Activated CD4-positive, alpha-beta memory T cell treated with anti-CD3 and anti-CD28 coated beads, Interleukin-2, amount 10 ng/mL, durations not matched to agents 7 days and 5 days (primary cell): ENCODE measurements around the gene PRDM16. TPM values are rescaled to one million over a fixed set of nuclear protein-coding genes. Genes with fewer than 3 reads are reported as not detected.

Experiments
- CTCF ChIA-PET: fragments of 350-600 bp; sonication (Branson Sonifier 250); formaldehyde crosslinking; loops from one replicate; lab custom pipeline; 2021; ENCODE audit warnings: antibody characterized with exemption, inconsistent platforms; lab: Charles Lee
- POLR2A ChIA-PET: fragments of 350-600 bp; sonication (Branson Sonifier 250); formaldehyde crosslinking; loops from one replicate; lab custom pipeline; 2021; ENCODE audit warnings: antibody characterized with exemption; lab: Charles Lee
- DNase-seq: peaks from one replicate; pipeline ENCODE4 v3.0.0-alpha.2; 2020
- H3K27ac Mint-ChIP-seq: one replicate; pipeline ENCODE4 v1.8.0; 2021; ENCODE audit warnings: mild to moderate bottlenecking, mixed read lengths
- H3K27me3 Mint-ChIP-seq: one replicate; pipeline ENCODE4 v1.8.0; 2021; ENCODE audit warnings: mixed read lengths
- H3K36me3 Mint-ChIP-seq: one replicate; pipeline ENCODE4 v1.8.0; 2021; ENCODE audit warnings: low read depth, mixed read lengths
- H3K4me1 Mint-ChIP-seq: one replicate; pipeline ENCODE4 v1.8.0; 2021; ENCODE audit warnings: mixed read lengths
- H3K4me3 Mint-ChIP-seq: one replicate; pipeline ENCODE4 v1.8.0; 2021; ENCODE audit warnings: mild to moderate bottlenecking, mixed read lengths
- H3K9me3 Mint-ChIP-seq: one replicate; pipeline ENCODE4 v1.8.0; 2021; ENCODE audit warnings: mixed read lengths
- total RNA-seq, 2 experiments: library from RNA; stranded (reverse); gene quantifications; one replicate each; pipeline ENCODE4 v1.2.3, GENCODE V29; 2021

Gene PRDM16
- total RNA-seq, 2 experiments from 2014 or later, result 0.03 to 0.20 TPM

DNA sequence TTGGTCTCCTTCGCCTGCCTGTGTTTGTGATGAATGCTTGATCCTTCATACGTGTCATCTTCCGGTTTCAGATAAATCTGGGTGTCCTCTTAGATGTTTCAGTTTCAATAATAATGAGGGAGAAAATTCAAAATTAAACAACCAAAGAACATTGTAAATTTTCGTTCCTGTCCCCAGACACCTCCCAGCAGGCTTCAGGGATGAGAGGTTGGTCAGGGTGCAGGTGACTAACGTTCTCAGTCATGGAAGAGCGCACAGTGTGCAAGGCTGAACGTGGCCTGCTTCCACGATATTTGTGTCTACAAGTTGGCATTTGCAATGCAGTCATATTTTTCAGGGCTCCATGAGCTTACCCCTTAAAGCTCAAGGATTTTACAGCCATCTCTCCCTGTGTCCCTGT is 238.4 kb downstream of the PRDM16 start:
- Mint-ChIP-seq H3K36me3 (no peaks in the 10 kb centered on the region), H3K27ac (no peak overlapping the region), H3K4me3 (no peak overlapping the region), H3K4me1 (no peaks in the 10 kb centered on the region), H3K9me3 (no peaks in the 10 kb centered on the region), H3K27me3 (no peaks in the 10 kb centered on the region)
- ChIA-PET CTCF (no interaction called here), POLR2A (no interaction called here)
- no peak for DNase-seq

DNA sequence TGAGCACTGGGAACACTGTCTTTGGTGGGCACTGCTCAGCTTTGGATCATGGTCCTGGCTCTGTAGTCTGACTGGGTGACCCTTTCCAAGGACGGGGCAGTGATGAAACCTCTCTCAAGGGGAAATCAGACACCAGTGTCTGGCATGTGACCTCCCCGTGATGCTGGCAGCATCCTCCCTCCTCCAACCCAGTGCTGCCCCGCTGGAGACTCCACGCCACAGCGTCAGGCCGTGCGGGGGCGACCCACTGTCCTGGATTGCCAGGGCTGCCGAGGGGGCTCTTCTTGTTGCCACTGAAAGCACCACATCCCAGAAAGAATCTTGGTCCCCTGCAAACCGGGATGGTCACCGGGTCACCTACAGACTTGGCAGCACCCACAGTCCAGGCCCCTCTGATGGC is 239.1 kb downstream of the PRDM16 start:
- ChIA-PET CTCF (no interaction called here), POLR2A (no interaction called here)
- DNase-seq, result no peak
- H3K27ac Mint-ChIP-seq, result no peak overlapping the region
- H3K9me3 Mint-ChIP-seq, result no peaks in the 10 kb centered on the region
- H3K27me3 Mint-ChIP-seq, result no peaks in the 10 kb centered on the region
- H3K4me3 Mint-ChIP-seq, result no peak overlapping the region
- peaks cover 4% of the 10 kb centered on the region for H3K4me1 Mint-ChIP-seq
- H3K36me3 Mint-ChIP-seq, result no peaks in the 10 kb centered on the region

DNA sequence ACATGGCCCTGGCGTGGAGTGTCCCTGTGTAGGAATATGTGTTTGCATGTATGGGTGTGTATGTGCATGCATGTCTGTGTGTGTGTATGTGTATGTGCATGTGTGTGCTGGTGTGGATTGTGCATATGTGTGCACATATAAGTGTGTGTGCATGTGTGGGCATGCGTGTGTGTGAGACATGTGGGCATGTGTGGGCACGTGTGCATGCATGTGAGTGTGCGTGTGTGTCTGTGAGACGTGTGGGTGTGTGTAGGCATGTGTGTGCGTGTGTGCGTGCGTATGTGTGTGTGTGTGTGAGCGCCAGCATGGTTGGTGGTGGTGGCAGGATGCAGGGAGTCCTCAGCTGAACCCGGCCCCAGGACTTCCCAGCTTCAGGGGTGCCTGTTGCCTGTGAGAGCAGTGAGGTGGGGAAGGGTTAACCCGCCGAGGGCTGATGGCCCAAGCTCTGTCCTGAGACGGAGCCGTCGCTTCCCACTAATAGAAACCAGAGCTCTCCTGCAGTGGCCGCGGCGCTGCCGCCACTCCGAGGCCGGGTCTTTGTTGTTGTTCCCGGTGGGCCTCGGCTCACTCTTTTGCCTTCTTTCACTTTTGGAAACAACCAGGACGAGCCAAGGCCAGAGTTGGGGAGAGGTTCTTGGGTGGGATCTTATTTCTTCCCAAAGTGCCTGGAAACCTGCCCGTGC is 241.9 kb downstream of the PRDM16 start:
- Mint-ChIP-seq H3K4me1 (peaks cover 7% of the 10 kb centered on the region), H3K9me3 (peaks cover 6% of the 10 kb centered on the region), H3K27me3 (peaks cover 2% of the 10 kb centered on the region), H3K36me3 (no peaks in the 10 kb centered on the region), H3K27ac (no peak overlapping the region), H3K4me3 (no peak overlapping the region)
- POLR2A ChIA-PET, result no interaction called here
- DNase-seq, result no peak
- CTCF ChIA-PET, result no interaction called here

DNA sequence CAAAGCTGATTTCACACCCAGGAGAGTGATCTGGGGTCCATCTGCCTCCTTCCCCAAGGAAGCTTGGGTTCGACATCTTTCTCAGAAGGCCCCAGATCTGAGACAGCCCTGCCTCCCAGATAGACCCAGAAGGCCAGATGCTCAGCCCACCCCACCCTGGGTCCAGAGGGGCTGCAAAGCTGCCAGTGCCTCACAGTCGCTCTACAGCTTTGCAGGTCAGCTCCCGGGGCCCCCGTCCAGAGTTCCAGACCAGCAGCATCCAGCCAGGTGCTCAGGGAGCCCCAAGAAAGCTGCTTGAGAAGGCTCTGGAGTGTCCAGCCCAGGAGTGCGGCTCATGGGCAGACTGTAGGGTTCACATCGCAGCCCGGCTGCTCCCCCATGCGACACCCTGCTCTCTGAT is 242.7 kb downstream of the PRDM16 start:
- Mint-ChIP-seq H3K4me3 (no peak overlapping the region), H3K4me1 (peaks cover 7% of the 10 kb centered on the region), H3K36me3 (peaks cover under 1% of the 10 kb centered on the region), H3K27me3 (peaks cover 2% of the 10 kb centered on the region), H3K27ac (no peak overlapping the region), H3K9me3 (peaks cover 10% of the 10 kb centered on the region)
- no peak for DNase-seq
- POLR2A ChIA-PET, result no interaction called here
- CTCF ChIA-PET, result no interaction called here

DNA sequence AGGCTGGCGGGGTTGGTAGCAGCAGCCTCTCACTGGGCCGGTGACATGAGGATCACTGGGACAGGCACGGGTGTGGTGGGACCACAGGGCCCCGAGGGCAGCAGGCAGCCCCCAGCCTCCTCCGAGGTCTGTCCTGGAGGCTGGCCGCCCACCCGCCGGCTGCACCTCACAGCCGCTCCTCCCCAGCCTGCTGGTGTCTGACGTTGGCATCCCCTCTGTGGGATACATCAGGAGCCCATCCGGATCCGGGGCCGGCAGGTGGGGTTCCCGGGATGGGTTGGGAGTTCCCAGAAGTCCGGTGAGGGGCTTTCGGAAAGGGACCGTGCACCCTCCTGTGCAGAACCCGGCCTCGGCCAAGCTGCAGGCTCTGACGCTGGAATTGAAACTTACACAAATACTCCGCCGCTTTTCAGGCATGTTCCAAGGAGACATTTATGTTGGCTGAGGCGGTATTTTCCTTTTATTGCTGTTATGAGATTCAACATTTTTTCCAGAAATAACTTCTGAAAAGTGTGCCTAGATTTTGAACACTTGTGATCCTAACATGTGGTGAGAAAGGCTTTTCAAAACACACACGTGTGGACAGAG is 243.4 kb downstream of the PRDM16 start:
- peaks cover 7% of the 10 kb centered on the region for H3K4me1 Mint-ChIP-seq
- DNase-seq, result no peak
- no peak overlapping the region for H3K4me3 Mint-ChIP-seq
- peaks cover 2% of the 10 kb centered on the region for H3K36me3 Mint-ChIP-seq
- H3K27me3 Mint-ChIP-seq, result peaks cover 2% of the 10 kb centered on the region
- CTCF ChIA-PET, result no interaction called here
- H3K27ac Mint-ChIP-seq, result no peak overlapping the region
- H3K9me3 Mint-ChIP-seq, result peaks cover 12% of the 10 kb centered on the region
- POLR2A ChIA-PET, result no interaction called here

DNA sequence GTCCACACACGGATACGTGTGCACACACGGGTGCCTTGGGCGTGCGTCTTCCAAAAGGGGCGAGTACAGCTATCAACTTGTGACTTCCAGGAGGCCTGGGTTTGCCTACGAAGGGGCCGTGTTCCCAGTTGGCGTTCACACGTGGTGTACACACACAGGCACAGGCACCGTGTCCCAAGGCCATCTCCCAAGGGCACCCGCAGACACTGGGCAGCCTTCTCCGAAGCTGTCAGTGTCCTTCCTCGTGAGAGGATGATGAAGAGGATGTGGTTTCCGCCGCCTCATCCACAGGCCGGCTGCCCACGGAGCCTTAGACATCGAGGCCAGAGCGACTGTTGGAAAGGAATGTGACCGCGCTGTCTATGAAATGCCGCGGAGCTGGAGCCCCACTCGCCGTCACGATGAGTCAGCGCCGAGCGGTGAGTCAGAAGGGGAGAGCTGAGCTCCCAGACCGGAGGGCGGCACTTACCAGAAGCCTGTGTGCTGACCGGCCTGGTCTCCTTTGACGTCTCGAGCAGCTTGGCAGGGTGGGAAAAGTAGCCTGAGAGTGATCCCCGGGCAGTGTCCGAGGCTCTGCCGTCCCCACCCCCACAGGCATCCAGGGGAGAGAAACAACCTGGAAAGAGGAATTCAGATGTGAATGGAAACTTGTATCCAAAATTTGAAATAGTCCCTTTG is 244.0 kb downstream of the PRDM16 start:
- H3K4me3 Mint-ChIP-seq, result no peak overlapping the region
- peaks cover 12% of the 10 kb centered on the region for H3K9me3 Mint-ChIP-seq
- POLR2A ChIA-PET, result no interaction called here
- CTCF ChIA-PET, result no interaction called here
- H3K4me1 Mint-ChIP-seq, result peaks cover 7% of the 10 kb centered on the region
- H3K27me3 Mint-ChIP-seq, result peaks cover 2% of the 10 kb centered on the region
- H3K27ac Mint-ChIP-seq, result no peak overlapping the region
- peak; percentile 45 for DNase-seq
- H3K36me3 Mint-ChIP-seq, result peaks cover 2% of the 10 kb centered on the region

DNA sequence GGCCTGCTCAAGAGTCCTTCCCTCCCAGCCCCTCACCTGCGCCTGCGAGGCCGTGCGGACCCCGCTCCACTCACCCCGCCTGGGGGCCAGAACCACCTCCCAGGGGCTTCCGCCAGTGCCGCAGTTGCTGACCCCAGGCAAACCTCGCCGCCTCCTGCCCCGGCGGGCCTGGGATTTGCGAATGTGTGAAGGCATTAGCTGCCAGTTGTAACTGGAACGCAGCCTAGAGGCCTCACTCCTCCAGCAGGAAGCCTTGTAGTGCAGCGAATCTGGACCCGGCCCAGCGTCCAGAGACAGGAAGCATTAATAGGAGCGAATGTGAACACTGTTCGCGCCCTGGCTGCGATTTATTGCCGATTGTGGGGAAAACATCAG is 244.6 kb downstream of the PRDM16 start:
- no peak overlapping the region for H3K27ac Mint-ChIP-seq

DNA sequence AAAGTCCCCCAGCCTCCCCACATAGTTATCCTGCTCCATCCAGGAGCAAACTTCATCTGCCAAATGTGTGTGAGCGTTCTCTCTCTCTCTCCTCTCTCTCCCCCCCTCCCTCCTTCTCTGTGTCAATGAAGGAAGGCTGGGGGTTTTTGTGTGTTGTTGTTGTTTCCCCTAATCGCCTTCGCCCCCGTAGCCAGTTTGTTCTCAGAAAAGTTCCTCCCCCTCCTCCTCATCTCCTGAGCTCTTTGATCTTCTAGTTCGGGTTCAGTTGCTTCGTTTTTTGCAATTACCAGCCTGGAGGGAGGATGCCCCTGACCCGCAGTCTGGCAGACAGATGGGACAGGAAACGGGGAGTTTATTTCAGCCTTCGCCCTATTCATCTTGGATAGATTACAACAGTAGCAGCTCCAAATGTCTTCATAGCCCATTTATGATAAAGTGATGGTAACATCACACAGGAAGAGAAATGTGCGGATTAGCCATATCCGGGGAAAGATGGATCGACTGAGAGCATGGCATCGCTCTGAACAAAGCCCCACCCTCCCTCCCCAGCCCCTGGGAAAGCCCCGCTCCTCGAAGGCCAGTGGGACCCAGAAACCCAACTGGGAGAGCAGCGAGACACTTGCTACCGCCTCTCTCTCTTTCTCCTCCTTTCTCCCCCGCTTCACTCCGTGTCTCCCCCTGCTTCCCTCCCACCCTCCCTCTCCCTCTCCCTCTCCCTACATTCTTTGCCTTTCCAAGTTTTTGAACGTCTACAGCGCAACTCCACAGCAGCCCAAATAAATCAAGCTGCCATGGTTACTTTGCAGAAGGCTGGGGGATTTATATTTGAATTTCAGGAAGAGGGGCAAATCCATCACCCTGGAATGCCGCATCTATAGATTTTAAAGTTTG is 245.7 kb downstream of the PRDM16 start:
- DNase-seq, result no peak
- H3K27ac Mint-ChIP-seq, result no peak overlapping the region
- H3K4me3 Mint-ChIP-seq, result no peak overlapping the region
- peaks cover 6% of the 10 kb centered on the region for H3K36me3 Mint-ChIP-seq
- ChIA-PET POLR2A (no interaction called here), CTCF (no interaction called here)
- H3K4me1 Mint-ChIP-seq, result peaks cover 7% of the 10 kb centered on the region
- H3K27me3 Mint-ChIP-seq, result peaks cover 2% of the 10 kb centered on the region
- H3K9me3 Mint-ChIP-seq, result peaks cover 17% of the 10 kb centered on the region

More for the DNA sequence above, 244.6 kb downstream of the PRDM16 start:
- ChIA-PET POLR2A (no interaction called here), CTCF (no interaction called here)
- peaks cover 17% of the 10 kb centered on the region for H3K9me3 Mint-ChIP-seq
- no peak overlapping the region for H3K4me3 Mint-ChIP-seq
- peaks cover 2% of the 10 kb centered on the region for H3K27me3 Mint-ChIP-seq
- peaks cover 6% of the 10 kb centered on the region for H3K36me3 Mint-ChIP-seq
- peaks cover 7% of the 10 kb centered on the region for H3K4me1 Mint-ChIP-seq
- DNase-seq, result no peak

DNA sequence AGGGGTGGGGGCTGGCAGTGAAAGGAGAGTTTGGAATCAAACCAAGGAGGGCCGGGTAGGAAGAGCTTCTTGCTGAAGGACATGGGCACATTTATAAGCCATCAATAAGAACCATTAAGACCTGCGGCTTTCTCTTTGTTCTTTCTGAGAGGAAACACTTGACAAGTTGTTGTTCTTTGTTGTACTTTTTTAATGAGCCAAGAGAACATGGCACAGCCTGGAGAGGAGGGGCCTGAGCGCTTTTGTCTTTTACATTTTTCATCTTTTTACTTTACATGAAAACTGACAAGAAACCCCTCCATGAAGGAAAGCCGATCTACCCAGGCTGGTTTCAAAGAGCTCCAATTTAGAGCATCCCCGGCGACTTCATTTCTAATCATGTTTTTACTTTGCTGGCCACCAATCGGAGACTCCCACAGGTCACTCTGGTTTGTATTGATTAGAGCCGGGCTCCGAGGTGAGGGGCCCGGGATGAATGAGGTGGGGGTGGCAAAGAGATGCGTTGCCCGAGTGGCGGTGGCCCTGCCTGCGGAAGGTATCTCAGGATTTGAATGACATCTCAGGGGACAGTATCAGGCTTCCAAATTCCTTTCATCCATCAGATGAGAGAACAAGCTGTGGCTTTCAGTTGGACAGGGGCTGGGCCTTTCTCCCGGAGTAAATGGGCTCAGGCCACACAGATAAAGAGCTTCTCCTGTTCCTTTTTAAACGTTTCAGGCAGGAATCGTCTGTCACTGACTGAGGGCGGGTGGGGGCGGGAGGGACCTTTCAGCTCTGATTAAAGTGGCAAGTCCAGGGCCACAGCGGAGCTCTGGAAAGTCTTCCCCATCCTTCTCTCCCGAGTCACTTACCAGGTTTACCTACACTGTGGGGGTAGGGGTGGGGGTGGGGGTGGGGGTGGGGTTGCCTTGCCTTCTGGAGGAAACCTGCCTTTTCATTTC is 246.7 kb downstream of the PRDM16 start:
- Mint-ChIP-seq H3K36me3 (peaks cover 6% of the 10 kb centered on the region), H3K4me1 (peaks cover 7% of the 10 kb centered on the region), H3K4me3 (no peak overlapping the region), H3K27me3 (peaks cover 2% of the 10 kb centered on the region), H3K9me3 (peaks cover 17% of the 10 kb centered on the region), H3K27ac (no peak overlapping the region)
- no peak for DNase-seq
- ChIA-PET CTCF (no interaction called here), POLR2A (no interaction called here)

DNA sequence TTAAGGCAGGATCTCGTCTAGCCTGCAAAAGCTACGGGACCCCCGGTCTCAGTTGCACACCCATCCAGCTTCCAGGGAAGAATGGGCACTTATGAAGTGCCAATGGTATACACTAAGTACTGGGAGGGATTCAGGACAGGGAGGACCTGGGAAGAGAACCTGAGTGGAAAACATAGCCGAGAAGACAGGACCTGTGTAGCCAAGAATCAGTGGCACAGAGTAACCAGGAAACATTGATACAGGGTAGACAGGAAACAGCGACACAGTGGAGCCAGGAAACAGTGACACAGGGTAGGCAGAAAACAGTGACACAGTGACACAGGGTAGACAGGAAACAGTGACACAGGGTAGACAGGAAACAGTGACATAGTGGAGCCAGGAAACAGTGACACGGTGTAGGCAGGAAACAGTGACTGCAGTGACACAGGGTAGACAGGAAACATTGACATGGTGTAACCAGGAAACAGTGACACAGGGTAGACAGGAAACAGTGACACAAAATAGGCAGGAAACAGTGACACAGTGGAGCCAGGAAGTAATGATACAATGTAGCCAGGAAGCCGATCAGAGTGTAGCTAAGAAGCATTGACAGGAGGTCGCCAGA is 247.4 kb downstream of the PRDM16 start:
- H3K9me3 Mint-ChIP-seq, result peaks cover 17% of the 10 kb centered on the region
- H3K36me3 Mint-ChIP-seq, result peaks cover 6% of the 10 kb centered on the region
- H3K4me1 Mint-ChIP-seq, result peaks cover 7% of the 10 kb centered on the region
- ChIA-PET CTCF (no interaction called here), POLR2A (no interaction called here)
- DNase-seq, result no peak
- H3K4me3 Mint-ChIP-seq, result no peak overlapping the region
- peak overlapping the region; percentile 68 for H3K27ac Mint-ChIP-seq
- peaks cover 2% of the 10 kb centered on the region for H3K27me3 Mint-ChIP-seq

DNA sequence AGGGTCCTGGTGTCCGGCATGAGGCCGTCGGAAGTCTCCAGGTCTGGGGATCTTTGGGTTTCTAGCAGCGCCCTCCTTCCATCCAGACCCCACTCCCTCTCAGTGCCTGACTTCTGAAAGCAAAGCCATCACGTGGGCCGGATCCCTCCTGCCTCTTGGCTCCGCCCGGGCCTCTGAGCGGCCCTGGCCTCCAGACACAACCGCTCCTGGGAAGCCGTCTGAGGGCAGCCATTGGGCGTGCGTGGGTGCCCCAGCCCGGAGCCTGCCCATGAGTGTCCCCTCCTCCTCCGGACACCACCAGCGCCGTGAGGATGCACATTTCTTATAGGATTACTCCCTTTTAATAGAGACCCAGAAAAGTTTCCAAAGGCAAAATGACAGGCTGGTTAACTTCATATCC is 248.5 kb downstream of the PRDM16 start:
- H3K4me1 Mint-ChIP-seq, result peaks cover 7% of the 10 kb centered on the region
- CTCF ChIA-PET, result no interaction called here

DNA sequence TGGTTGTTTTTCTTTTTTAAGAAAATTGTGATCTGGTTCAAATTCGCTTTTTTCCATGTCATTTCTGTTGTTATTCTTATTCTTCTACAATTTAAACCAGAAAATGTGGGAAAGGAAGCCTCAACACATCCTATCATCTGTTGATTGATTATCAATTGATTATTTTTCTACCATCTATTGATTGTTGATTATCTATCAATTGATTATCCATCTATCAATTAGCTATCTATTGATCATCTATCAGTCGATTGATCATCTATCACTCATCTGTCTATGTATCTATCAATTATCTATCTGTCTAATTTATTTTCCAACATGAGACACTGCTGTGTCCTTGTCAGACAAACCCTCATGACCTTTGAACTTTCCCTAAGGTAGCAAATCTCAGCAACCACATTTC is 249.3 kb downstream of the PRDM16 start:
- H3K27me3 Mint-ChIP-seq, result peaks cover 2% of the 10 kb centered on the region
- peaks cover 17% of the 10 kb centered on the region for H3K9me3 Mint-ChIP-seq
- H3K4me3 Mint-ChIP-seq, result no peak overlapping the region
- peaks cover 6% of the 10 kb centered on the region for H3K36me3 Mint-ChIP-seq
- POLR2A ChIA-PET, result no interaction called here
- no peak overlapping the region for H3K27ac Mint-ChIP-seq
- DNase-seq, result no peak
- CTCF ChIA-PET, result no interaction called here
- H3K4me1 Mint-ChIP-seq, result no peaks in the 10 kb centered on the region

More for the DNA sequence above, 248.5 kb downstream of the PRDM16 start:
- DNase-seq, result no peak
- peaks cover 6% of the 10 kb centered on the region for H3K36me3 Mint-ChIP-seq
- peaks cover 2% of the 10 kb centered on the region for H3K27me3 Mint-ChIP-seq
- H3K4me3 Mint-ChIP-seq, result no peak overlapping the region
- POLR2A ChIA-PET, result no interaction called here
- no peak overlapping the region for H3K27ac Mint-ChIP-seq
- H3K9me3 Mint-ChIP-seq, result peaks cover 17% of the 10 kb centered on the region
